Fibroblast of pulmonary artery (primary cell): ENCODE results near the gene MESP1.

ENCODE experiments used
- DNase-seq: peaks from one replicate; pipeline ENCODE4 v3.0.0-alpha.2; 2010; ENCODE audit warnings: low read depth
- H3K4me3 ChIP-seq: replicated peaks from 2 replicates; pipeline ENCODE4 v1.5.1; 2011; ENCODE audit warnings: low read depth, mild to moderate bottlenecking, control low read depth, low read length, moderate library complexity
- TF ChIP-seq, protein P1 (sequence below): IDR thresholded peaks from 2 replicates; pipeline ENCODE4 v1.5.1; 2011; ENCODE audit warnings: mild to moderate bottlenecking, control low read depth, low read length, inconsistent platforms; ENCODE audit errors: missing control alignments

MESP1 gene, protein sequence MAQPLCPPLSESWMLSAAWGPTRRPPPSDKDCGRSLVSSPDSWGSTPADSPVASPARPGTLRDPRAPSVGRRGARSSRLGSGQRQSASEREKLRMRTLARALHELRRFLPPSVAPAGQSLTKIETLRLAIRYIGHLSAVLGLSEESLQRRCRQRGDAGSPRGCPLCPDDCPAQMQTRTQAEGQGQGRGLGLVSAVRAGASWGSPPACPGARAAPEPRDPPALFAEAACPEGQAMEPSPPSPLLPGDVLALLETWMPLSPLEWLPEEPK

DNA sequence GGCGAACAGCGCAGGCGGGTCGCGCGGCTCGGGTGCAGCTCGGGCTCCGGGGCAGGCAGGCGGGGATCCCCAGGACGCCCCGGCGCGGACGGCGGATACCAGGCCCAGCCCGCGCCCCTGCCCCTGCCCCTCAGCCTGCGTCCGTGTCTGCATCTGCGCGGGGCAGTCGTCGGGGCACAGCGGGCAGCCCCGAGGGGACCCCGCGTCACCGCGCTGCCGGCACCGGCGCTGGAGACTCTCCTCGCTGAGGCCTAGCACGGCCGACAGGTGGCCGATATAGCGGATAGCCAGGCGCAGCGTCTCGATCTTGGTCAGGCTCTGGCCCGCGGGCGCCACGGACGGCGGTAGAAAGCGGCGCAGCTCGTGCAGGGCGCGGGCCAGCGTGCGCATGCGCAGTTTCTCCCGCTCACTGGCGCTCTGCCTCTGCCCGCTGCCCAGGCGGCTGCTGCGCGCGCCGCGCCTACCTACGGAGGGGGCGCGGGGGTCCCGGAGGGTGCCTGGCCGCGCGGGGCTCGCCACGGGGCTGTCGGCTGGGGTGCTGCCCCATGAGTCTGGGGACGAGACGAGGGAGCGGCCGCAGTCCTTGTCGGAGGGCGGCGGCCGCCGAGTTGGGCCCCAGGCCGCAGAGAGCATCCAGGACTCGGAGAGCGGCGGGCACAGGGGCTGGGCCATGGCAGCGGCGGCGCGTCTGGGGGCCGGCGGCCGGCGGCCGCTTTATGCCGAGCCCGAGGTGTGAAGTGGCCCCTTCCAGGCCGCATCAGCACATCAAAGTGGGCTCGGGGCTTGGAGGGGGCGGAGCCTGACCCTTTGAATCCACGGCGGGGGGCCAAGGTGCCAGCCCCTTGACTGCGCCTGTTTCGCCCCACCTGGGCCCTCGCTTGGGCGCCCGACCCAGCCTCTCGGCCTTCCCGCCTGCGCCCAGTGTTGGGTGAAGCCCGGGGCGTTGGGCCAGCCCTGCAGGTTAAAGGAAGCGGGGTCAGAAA is at the start of gene MESP1:
MESP1 (minus strand) TSS at position 690 of the 983 bp plus-strand sequence; CDS start at position 672, 18 bp downstream.
- peak; percentile 92 for DNase-seq
- H3K4me3 ChIP-seq = peak within 1 kb of the TSS; percentile 49
- TF ChIP-seq, protein P1, sequence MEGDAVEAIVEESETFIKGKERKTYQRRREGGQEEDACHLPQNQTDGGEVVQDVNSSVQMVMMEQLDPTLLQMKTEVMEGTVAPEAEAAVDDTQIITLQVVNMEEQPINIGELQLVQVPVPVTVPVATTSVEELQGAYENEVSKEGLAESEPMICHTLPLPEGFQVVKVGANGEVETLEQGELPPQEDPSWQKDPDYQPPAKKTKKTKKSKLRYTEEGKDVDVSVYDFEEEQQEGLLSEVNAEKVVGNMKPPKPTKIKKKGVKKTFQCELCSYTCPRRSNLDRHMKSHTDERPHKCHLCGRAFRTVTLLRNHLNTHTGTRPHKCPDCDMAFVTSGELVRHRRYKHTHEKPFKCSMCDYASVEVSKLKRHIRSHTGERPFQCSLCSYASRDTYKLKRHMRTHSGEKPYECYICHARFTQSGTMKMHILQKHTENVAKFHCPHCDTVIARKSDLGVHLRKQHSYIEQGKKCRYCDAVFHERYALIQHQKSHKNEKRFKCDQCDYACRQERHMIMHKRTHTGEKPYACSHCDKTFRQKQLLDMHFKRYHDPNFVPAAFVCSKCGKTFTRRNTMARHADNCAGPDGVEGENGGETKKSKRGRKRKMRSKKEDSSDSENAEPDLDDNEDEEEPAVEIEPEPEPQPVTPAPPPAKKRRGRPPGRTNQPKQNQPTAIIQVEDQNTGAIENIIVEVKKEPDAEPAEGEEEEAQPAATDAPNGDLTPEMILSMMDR = peak; percentile 54

DNA sequence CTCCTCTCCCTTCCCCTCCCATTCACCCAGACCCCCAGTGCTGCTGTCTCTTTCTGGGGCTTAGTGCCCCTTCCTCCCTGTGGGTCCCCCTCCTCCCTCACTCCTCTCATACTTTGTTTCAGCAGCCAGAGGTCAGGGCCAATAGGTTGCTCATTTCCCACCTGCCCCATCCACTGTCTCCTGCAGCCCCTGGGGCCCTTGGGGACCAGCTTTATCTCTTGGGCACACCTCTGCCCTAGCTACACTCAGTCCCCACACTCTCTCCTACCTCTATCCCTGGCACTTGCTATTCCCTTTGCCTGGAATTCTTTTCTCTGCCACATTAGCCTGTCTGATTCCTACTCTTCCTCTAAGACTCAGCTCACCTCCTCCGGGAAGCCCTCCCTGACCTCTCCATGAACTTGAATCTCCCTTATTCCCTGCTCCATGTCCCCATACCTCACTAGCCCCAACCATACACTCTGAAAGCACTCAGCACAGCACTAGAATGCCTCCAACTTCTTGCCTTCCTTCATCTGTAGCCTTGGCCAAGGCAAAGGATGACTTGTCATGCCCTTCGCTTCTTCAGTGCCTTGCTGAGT is 49.0 kb upstream of the MESP1 start:
- TF ChIP-seq, protein P1 = no peak
- DNase-seq = no peak
- no peak overlapping the region for H3K4me3 ChIP-seq

DNA sequence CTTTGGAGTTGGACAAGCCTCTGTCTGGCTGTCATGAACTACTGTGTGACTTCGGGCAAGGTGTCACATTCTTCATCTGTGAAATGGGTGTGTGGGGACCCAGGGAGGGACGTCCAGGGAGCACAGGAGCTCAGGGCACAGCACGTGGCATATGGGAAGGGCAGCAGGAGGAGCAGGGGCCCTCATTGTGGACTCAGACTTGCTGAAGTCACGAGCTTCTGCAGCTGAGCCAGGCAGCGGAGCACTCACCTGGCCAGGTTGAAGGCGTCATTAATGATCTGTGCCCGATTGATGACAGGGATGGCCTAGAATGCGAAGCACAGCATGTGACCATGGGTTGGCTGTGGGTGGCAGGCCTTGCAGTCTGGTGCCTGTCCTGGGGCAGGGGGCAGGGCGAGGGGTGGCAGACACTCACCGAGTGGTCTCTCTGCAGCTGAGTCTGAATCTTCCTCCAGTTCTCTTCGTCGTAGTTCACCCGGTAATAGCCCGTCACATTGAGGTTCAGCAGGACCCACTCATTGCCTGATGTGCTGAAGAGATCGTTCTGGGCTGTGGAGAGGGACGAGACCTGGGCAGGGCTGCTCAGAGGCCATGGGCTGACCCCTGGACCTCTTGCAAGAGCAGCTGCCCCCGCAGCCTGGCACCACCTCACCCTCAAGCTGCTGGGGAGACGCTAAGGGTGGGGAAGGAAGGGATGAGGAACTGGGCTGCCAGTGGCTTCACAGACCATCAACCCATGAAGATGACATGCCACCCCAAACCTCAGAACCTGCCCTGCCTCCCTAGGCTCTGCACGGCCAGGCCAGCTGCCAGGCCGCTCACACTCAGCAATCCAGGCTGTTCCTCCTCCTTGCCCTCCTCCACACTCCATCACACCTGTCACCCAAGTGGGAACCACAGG is 48.2 kb upstream of the MESP1 start:
- TF ChIP-seq, protein P1 = no peak
- DNase-seq = no peak
- no peak overlapping the region for H3K4me3 ChIP-seq

DNA sequence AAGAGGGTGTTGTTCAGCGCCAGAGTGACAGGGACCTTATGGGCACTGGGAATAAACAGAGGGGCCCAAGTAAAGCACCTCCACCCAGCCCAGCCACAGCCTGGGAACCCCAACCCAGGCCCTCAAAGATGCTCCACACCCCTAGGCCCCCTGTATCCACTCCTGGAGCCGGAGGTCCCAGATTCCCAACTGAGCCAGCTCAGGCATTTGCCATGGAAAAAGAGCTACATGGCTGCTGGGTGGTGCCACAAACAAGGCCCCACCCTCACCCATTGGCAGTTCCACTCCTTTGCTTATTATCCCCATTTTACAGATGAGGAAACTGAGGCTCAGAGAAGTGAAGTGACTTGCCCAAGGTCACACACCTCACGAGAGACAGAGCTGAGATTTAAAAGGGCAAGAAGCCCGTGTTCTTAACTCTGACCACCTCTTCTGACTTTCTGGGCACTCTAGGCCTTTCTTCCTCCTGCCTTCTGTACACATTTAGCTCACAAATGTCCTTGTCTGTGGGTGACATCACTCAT is 46.7 kb upstream of the MESP1 start:
- TF ChIP-seq, protein P1 = no peak
- no peak overlapping the region for H3K4me3 ChIP-seq
- DNase-seq = no peak

- TF ChIP-seq, protein P1 = no peak
- no peak overlapping the region for H3K4me3 ChIP-seq
- DNase-seq = no peak
These were observed 44.9 kb upstream of the MESP1 start for GRCh38 chr15:89795996-89796395.
